ENCODE measurements around the gene CD63. TPM values are rescaled to one million over a fixed set of nuclear protein-coding genes. Genes with fewer than 3 reads are reported as not detected.

Gene CD63
- total RNA-seq, 4 donors from 2014 or later: 727 to 1,052 (median 875) TPM

DNA sequence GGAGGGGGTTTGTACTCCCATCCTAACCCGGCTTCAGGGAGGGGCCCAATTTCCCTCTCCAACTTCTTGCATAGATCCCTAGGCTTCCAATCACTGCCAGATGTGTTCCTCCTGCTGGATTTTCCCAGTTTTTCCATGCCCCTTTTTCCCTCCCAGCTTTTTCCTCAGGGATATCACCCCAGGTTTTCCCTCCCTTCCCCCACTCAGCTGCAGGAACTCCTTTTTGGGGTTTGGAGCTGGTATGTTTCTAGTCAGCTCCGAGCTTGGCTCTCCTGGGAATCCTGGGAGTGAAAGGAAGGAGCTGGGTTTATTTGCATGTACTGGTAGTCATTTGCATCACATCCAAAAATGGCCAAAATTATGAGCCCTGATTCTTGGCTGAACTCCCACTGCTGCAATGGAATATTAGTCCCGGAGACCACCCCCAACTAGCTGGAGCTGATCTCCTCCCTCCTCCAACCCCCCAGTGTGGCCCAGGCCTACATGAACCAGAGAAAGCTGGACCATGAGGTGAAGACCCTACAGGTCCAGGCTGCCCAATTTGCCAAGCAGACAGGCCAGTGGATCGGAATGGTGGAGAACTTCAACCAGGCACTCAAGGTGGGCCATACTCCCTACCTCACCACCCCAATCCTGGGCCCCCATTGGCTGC lies 10.1 kb downstream of the CD63 start:
- TF ChIP-seq, protein P1, sequence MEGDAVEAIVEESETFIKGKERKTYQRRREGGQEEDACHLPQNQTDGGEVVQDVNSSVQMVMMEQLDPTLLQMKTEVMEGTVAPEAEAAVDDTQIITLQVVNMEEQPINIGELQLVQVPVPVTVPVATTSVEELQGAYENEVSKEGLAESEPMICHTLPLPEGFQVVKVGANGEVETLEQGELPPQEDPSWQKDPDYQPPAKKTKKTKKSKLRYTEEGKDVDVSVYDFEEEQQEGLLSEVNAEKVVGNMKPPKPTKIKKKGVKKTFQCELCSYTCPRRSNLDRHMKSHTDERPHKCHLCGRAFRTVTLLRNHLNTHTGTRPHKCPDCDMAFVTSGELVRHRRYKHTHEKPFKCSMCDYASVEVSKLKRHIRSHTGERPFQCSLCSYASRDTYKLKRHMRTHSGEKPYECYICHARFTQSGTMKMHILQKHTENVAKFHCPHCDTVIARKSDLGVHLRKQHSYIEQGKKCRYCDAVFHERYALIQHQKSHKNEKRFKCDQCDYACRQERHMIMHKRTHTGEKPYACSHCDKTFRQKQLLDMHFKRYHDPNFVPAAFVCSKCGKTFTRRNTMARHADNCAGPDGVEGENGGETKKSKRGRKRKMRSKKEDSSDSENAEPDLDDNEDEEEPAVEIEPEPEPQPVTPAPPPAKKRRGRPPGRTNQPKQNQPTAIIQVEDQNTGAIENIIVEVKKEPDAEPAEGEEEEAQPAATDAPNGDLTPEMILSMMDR (IDR thresholded peaks at IDR 0.05; ENCODE audit: low read depth): no peak

DNA sequence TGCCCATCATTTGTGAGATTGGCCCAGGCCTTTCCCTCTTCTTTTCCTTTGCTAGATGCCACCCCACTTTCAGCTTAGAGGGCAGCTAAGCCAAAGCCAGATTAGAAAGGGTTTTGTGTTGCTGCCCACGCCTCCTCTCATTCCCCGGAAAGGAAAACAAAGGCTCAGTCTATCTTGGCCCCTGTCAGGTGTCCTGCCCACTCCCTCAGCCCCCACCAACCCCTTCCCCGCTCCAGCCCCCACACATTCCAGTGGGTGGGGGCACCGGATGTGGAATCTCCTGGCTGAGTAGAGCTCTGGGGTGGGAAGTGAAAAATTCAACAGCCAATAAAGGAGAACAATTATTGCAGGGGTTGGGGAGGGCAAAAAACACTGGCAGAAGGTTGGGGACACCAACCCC lies 10.8 kb downstream of the CD63 start:
- TF ChIP-seq, protein P1 (IDR thresholded peaks at IDR 0.05; ENCODE audit: low read depth): no peak

DNA sequence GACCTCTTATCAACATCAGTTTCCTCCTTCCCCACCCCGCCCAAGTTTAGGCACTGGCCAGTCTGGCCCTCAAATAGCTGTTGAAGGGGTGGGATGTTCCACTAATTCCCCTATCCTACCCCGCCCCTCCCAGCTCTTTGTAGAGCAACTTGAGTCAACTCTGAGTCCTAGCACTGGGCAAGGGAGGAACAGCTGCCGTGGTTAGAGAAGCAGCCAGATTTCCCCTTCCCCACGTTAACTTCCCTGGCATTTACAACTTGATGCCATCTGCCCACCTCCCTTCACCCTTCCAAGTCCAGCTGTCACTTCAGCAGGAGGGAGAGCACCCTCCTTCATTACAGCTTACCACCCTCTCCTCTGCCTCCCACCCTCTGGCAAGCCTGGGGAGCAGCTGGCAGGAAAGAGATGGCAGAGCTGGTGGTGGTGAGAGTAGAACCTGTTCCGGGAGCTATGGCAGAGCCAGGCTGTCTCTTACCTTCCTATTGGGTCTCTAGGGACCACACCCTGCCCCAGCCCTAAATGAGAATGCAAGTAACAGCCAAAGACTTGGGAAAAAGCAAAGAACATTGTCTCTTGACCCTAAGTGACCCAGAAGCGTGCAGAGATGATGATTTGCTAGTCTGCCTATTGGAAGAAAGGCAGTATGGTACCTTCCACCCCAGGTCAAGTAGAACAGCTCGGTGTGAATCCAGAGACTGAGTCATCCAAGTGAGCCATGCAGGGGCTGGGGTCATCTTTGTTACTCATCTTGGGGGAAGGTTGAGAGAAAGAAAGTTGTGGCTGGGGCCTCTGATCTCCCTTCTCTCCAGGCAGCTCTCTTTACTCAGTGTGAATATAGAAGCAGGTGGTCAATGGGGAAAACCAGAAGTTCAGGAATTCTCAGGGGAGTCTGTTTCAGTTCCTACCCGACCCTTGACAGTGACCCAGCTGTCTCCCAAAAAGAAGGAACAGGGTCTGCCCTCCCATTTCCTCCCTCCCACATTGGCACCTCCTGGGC lies 11.5 kb downstream of the CD63 start:
- TF ChIP-seq, protein P1 (IDR thresholded peaks at IDR 0.05; ENCODE audit: low read depth): no peak

DNA sequence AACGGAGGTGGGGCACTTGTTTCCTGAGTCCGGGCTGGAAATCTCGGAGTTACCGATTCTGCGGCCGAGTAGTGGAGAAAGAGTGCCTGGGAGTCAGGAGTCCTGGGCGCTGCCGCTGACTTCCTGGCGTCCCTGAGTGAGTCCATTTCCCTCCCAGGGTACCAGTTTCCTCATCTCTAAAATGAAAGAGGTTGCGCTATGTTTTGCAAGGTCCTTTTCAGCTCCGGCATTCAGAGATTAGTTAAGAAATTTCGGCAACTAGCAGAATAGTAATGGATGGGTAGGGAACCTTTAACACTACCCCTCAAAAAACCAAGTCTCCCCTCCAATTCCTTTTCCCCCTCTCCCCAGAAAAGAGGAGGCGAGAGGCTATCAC lies 12.2 kb downstream of the CD63 start:
- TF ChIP-seq, protein P1 (IDR thresholded peaks at IDR 0.05; ENCODE audit: low read depth): no peak

DNA sequence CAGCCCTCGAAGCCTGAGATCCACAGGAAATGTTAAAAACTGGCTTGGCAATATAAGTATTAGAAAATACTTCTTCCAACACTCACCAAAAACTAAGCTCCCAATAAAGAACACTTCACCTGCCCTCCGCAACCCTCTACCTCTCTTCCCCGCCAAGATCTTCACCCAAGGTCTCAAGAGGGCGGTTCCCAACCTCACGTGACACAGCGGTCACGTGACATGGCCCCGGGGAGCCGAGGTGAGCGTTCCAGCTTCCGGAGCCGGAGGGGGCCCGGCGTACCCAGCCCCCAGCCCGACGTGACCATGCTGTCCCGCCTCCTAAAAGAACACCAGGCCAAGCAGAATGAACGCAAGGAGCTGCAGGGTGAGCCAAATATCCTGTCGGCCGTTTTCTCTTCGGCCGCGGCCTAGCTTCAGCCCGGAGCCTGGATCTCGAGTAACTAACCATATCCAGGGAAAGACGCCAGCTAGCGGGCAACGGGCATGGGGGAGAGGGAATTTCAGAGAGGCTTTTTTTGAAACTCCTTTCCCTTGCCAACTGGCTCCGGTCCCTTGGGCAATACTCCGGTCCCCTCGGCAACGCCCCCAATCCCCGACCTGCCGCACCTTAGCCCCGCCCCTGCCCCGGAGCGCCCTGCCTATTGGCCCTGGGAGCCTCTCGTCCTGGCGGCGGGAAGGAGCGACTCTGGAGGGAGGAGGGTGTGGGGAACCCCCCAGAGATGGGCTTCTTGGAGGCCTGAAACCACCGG lies 12.8 kb downstream of the CD63 start, which contains the start of gene BLOC1S1:
Gene BLOC1S1, plus strand, starts transcription at position 214 of the 749 bp plus-strand sequence. Its CDS starts 6 bp downstream, at position 220.
- TF ChIP-seq, protein P1 (IDR thresholded peaks at IDR 0.05; ENCODE audit: low read depth): no peak

DNA sequence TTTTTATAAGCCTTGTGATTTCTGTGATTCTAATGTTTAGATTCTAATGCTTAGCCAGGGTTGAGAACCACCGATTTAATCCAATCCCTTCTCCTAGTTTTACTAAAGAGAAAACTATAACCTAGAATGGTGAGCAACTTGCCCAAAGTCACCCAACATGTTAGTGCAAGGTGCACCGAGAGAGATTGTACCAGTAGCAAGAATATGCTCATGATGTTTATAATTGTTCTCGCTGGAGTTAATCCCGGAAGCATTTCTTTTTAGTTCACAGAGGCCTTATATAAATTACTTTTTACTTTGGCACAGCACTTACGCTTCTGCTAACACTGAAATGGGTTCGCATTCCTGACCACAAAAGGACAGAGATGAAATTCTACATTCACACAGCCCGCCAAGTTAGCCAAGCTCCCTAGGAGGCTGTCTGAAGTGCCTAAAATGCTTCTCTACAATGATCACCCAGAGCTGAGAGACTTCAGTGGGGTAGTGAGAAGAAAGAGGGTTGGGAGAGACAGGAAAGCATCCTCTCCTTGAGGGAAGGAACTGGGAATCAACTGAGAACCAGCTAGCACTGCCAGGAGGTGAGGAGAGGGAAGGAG lies 13.5 kb downstream of the CD63 start:
- TF ChIP-seq, protein P1 (IDR thresholded peaks at IDR 0.05; ENCODE audit: low read depth): no peak

All from subcutaneous adipose tissue (tissue), 4 donors.